HG02938 (cell line): ENCODE data around the gene FBXL7.

Source experiments
- ATAC-seq: cut with Tn5 transposase; IDR thresholded peaks from one replicate; pipeline ENCODE4 v1.9.1; 2021; ENCODE audit warnings: mild to moderate bottlenecking, moderate library complexity; ENCODE audit not compliant: unreplicated experiment

Gene FBXL7

GRCh38 chr5:15501091-15501791 lies 1.3 kb downstream of the FBXL7 start:
- ATAC-seq = no peak

GRCh38 chr5:15502208-15502607 lies 2.2 kb downstream of the FBXL7 start:
- ATAC-seq = no peak

GRCh38 chr5:15506146-15506545 lies 6.2 kb downstream of the FBXL7 start:
- ATAC-seq = no peak

- no peak for ATAC-seq
Measured at GRCh38 chr5:15506897-15507296, 6.9 kb downstream of the FBXL7 start.

- no peak for ATAC-seq
Measured at GRCh38 chr5:15510092-15510491, 10.1 kb downstream of the FBXL7 start.

- ATAC-seq = no peak
Measured at GRCh38 chr5:15510831-15511230, 10.9 kb downstream of the FBXL7 start.

- ATAC-seq = no peak
Measured at GRCh38 chr5:15513431-15513830, 13.5 kb downstream of the FBXL7 start.

GRCh38 chr5:15513911-15514310 lies 13.9 kb downstream of the FBXL7 start:
- no peak for ATAC-seq

- ATAC-seq = no peak
Measured at GRCh38 chr5:15515229-15515628, 15.2 kb downstream of the FBXL7 start.

- no peak for ATAC-seq
Measured at GRCh38 chr5:15516486-15516885, 16.5 kb downstream of the FBXL7 start.

GRCh38 chr5:15518786-15519185 lies 18.8 kb downstream of the FBXL7 start:
- ATAC-seq = no peak

GRCh38 chr5:15520856-15521255 lies 20.9 kb downstream of the FBXL7 start:
- no peak for ATAC-seq

- no peak for ATAC-seq
Measured at GRCh38 chr5:15521381-15522186, 21.6 kb downstream of the FBXL7 start.

GRCh38 chr5:15522187-15522520 lies 22.2 kb downstream of the FBXL7 start:
- ATAC-seq = no peak

GRCh38 chr5:15524712-15525111 lies 24.7 kb downstream of the FBXL7 start:
- ATAC-seq = no peak

GRCh38 chr5:15525703-15526275 lies 25.8 kb downstream of the FBXL7 start:
- no peak for ATAC-seq

GRCh38 chr5:15526413-15526812 lies 26.4 kb downstream of the FBXL7 start:
- no peak for ATAC-seq

GRCh38 chr5:15528476-15528875 lies 28.5 kb downstream of the FBXL7 start:
- no peak for ATAC-seq

- no peak for ATAC-seq
Measured at GRCh38 chr5:15529013-15529412, 29.0 kb downstream of the FBXL7 start.

- ATAC-seq = no peak
Measured at GRCh38 chr5:15529821-15530220, 29.8 kb downstream of the FBXL7 start.

GRCh38 chr5:15533129-15533893 lies 33.3 kb downstream of the FBXL7 start:
- no peak for ATAC-seq
